RCC 7860 (cell line): Measurements from ENCODE around the gene ZNF496.
A peak's percentile ranks its signal among the peaks of the same experiment; 100 is the strongest.
"Not testable (repeated sequence)": the region's sequence is repeated elsewhere in the genome, so short reads cannot be mapped to it uniquely, and the experiment has no call there.

Experiments used
- DNase-seq: peaks from one replicate; pipeline ENCODE4 v3.0.0-alpha.2; 2015; ENCODE audit warnings: low spot score
- FAIRE-seq: peaks from 2 replicates; lab custom pipeline; 2012; peaks lifted over from hg19 to GRCh38; lab: Jason Lieb, UNC

ZNF496 gene

DNA sequence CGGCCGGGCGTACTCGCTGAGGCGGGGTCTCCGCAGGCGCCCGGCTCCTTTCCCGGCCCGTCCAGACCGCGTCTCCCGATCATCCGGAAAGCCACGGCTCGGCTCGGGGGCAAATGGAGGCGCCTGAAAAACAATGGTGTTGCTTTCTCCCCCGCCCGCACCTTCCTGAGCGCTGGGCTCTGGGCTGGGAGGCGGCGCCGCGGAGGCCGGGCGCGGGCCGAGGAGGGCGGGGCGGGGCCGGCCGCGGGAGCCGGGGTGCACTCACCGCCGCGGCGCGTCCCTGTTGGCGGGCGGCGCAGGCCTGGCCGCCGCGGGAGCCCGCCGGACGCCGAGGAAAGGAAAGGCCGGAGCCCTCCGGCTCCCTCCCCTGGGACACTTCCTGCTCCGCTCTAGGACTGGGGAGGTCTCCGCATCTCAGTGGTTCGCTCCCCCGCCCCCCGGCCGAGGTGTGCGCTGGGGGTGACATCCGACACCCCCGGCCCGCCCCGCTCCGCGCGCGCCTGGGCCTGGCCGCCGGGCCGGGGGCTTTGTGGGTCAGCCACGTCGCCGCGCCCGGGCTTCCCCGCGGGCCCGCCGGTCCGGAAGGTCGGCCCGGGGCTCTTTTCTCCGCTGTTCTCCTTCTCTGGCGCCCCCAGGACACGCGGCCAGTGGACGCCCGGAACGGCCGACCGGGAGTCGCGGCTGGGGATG lies at the start of gene ZNF496:
Gene ZNF496 (minus strand): TSS at position 343 of the 690 bp plus-strand sequence. CDS start 2,289 bp downstream, outside the sequence.
- DNase-seq (peak; percentile 66), FAIRE-seq (no peak)

DNA sequence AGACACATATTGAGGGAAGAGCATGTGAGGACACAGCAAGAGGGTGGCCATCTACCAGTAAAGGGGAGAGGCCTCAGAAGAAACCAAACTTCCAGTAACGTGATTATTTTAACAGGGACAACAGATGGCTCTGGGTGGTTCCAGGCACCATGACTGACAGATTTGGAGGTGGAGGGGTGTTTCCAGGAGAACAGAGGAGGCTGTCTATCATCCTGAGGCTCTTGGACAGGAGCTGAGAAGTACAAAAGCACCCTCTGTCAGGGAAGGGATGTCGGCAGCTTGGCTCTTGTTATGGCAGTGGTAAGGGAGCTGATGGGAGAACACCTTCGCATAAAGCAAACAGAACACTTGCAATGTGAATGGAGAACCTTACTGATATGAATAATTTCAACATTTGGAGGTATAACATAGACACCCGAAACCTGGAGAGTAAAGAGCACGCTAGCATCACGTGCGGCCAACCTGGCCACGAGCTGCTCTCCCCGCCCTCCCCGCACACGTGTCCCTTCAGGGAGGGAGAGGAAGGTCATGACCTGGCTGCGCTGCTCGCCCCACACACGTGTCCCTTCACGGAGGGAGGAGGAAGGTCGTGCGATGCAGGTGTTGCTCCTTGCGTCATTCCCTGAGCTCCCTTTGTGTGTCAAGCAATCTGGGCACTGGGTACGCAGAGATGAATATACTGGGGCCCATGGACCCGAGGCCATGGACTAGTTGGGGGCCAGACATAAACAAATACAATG lies 46.8 kb upstream of the ZNF496 start:
- FAIRE-seq = no peak

DNA sequence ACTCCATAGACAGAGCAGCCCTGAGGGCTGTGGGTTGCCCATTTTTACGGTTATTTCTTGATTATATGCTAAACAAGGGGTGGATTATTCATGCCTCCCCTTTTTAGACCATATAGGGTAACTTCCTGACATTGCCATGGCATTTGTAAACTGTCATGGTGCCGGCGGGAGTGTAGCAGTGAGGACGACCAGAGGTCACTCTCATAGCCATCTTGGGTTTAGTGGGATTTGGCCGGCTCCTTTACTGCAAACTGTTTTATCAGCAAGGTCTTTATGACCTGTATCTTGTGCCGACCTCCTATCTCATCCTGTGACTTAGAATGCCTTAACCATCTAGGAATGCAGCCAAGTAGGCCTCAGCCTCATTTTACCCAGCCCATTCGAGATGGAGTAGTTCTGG lies 46.0 kb upstream of the ZNF496 start:
- DNase-seq, FAIRE-seq: not testable (repeated sequence)

More for the DNA sequence above, 46.8 kb upstream of the ZNF496 start:
- DNase-seq = no peak

DNA sequence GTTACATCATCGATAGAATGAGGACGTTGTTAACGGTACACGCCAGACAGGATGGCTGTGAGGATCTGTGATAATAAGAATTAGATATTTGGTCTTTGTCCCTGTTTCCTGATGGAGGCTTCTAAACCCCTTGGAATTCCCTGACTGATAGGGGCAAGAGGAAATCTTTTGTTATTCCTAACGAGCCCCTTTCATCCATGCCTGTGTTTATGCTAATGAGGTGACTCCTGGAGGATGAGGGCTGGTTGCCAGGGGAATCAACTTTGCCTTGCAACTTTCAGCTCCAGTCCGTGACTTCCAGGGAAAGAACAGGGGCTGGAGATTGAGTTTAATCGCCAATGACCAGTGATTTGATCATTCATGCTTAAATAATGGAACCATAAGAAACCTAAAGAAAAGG lies 45.0 kb upstream of the ZNF496 start:
- DNase-seq (no peak), FAIRE-seq (no peak)

DNA sequence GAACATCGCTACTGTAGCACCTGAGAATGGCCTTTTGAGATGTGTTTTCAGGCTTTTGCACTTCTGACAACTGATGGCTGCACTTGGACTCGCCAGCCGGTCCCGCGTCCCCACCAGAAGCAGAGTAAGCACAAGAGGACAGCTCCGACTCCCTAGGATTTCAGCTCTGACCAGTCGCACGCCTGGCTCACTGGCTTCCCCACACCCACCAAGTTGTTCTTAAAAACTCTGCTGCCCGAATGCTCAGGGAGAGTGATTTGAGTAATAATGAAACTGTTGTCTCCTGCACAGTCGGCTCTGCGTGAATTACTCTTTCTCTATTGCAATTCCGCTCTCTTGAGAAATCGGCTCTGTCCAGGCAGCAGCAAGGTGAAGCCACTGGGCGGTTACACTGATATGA lies 44.1 kb upstream of the ZNF496 start:
- DNase-seq (no peak), FAIRE-seq (no peak)

DNA sequence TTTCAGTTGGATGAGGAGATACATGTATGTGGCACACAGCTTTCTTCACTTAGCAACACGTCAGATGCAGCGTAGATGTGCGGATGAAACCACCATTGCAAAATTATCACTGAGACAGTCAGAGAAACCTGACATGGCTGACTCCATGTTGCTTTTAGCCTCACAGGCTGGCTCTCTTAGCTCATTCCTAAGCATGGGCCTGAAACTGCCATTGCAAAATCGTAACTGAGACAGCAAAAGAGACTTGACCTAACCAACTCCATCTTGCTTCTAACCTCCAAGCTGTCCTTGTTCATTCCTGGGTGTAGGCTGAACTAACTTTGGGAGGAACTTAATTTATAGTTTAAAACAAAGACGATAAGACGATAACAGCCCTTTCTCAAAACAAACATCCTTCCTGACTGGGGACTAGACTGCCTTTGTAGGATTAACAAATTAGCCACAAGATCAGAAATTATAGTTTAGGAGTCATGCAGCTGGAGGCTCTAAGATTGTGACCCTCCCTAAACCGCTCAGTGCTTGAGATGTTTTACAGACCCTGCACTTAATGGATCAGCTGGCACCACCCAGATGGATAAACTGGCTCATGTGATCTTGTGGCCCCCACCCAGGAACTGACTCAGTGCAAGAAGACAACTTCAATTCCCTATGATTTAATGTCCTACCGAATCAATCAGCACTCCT lies 43.1 kb upstream of the ZNF496 start:
- DNase-seq, FAIRE-seq: not testable (repeated sequence)

DNA sequence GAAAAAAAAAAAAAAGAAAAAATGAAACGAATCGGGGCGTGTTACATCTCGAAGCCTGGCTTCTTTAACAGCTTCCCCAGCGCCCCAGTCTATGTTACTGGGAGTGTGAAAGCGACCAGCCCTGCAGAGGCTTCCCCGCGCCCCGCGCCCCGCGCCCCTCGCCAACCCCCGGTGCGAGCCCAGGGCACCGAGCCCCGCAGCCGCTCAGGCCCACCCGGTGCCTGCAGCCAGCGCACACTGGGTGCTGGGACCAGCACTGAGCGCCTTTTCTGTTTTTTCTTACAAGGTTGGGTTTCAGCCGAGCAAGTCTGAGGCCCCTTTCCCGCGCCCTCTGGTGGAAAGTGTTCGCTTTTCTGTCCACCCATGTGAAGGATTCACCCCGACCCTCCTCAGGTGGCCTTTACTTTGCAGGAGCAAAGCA lies 42.1 kb upstream of the ZNF496 start:
- FAIRE-seq (no peak), DNase-seq (no peak)

DNA sequence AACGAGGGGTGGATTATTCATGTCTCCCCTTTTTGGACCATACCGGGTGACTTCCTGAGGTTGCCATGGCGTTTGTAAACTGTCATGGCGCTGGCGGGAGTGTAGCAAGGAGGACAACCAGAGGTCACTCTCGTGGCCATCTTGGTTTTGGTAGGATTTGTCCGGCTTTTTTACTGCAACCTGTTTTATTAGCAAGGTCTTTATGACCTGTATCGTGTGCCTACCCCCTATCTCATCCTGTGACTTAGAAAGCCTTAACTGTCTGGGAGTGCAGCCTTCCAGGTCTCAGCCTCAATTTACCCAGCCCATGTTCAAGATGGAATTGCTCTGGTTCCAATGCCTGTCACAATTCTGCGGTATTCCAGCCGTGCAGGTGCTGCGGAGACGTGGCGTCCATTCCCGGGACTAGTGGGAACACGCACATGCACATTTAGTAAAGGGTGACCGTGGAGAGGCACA lies 40.2 kb upstream of the ZNF496 start:
- no peak for FAIRE-seq

DNA sequence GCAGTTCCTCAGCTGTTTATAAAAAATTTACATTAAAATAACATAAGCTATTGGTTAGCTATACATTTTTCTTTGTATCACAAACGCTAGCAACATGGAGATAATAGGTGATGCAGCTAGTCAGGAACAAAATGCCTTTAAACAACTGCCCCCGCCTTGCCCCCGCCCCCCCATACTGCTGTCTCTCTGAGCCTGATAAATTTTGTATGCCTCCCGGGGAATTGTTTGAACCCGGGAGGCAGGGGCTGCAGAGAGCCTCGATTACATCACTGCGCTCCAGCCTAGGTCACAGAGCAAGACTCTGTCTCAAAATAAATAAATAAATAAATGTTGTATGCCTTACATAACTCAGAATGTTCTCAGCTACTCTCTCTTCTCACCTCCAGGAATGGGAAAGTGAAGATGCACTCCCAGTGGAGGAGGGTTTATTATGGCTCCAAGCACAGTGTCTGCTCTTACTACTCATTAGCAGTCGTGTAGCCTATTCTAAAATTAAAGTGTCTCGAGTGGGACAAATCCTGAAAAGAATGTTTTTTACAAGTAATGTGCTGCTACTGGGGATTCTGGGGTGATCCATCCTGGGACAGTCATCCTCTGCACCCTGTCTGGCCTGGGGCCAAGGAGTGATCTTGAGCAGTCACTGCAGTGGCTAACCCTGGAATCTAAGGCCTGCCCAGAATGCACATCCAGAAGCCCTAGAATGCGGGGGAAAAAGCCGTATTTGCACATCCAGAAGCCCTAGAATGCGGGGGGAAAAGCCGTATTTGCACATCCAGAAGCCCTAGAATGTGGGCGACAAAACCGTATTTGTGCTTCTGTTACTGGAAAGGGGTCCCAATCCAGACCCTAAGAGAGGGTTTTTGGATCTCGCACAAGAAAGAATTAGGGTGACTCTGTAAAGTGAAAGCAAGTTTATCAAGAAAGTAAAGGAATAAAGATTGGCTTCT lies 39.4 kb upstream of the ZNF496 start:
- no peak for DNase-seq

More for the DNA sequence above, 40.2 kb upstream of the ZNF496 start:
- no peak for DNase-seq

DNA sequence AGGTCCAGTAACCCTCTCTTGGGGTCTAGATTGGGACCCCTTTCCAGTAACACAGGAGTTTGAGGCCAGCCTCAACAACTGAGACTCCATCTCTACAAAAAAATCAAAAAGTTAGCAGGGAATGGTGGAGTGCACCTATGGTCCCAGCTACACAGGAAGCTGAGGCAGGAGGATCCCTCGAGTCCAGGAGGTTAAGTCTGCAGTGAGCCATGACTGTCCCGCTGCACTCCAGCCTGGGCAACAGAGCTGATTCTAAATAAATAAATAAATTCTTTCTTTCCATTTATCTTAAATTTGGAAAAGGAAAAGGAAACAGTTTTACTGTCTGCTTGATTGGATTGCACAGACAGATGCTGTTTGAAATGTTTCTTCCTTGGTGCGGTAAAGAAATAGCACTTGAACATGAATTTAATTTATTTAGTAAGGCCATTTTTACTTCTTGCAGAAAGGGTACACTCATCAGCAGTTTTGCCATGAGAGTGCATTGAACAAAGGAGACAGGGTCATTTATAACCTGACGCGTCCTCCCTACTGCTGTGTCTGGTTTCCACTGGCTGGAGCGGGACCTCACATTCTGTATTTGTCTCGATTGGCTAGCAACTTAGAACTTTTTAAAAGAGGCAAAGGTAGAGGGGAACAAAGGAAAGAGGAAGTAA lies 37.0 kb upstream of the ZNF496 start:
- no peak for FAIRE-seq
- DNase-seq = no peak

More for the DNA sequence above, 39.4 kb upstream of the ZNF496 start:
- no peak for FAIRE-seq

DNA sequence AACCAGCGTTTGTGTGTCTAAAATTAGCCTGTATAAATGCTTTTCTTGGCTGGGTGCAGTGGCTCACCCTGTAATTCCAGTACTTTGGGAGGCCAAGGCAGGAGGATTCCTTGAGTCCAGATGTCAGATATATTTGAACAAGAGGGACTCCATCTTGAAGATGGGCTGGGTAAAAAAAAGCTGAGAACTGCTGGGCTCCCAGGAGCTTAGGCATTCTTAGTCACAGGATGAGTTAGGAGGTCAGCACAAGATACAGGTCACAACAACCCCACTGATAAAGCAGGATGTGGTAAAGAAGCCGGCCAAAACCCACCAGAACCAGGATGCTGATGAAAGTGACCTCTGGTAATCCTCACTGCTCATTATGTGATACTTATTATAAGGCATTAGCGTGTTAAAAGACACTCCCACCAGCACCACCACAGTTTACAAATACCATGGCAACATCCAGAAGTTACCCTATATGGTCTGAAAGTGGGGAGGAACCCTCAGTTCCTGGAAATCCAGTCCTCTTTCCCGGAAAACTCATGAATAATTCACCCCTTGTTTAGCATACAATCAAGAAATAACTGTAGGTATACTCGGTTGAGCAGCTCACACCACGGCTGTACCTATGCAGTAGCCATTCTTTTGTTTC lies 36.2 kb upstream of the ZNF496 start:
- no peak for FAIRE-seq
- DNase-seq = peak; percentile 66

DNA sequence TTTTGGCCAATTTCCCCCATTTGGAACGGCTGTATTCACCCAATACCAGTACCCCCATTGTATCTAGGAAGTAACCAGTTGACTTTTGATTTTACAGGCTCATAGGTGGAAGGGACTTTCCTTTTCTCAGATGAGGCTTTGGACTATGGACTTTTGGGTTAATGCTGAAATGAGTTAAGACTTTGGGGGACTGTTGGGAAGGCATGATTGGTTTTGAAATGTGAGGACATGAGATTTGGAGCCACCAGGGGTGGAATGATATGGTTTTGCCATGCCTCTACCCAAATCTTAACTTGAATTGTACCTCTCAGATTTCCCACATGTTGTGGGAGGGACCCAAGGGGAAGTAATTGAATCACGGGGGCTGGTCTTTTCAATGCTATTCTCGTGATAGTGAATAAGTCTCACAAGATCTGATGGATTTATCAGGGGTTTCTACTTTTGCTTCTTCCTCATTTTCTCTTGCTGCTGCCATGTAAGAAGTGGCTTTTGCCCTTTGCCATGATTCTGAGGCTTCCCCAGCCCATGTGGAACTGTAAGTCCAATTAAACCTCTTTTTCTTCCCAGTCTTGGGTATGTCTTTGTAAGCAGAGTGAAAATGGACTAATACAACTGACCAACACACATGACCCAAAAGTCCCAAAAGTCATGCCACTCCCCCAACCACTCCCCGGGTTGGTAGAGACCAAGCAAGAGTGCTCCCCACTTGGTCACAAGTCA lies 35.4 kb upstream of the ZNF496 start:
- no peak for FAIRE-seq

DNA sequence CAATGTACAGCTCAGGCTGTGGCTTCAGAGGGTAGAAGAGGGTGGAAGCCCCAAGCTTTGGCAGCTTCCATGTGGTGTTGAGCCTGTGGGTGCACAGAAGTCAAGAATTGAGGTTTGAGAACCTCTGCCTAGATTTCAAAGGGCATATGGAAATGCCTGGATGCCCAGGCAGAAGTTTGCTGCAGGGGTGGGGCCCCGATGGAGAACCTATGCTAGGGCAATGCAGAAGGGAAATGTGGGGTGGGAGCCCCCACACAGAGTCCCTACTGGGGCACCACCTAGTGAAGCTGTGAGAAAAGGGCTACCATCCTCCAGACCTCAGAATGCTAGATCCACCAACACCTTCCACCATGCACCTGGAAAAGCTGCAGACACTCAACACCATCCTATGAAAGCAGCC lies 34.7 kb upstream of the ZNF496 start:
- DNase-seq, FAIRE-seq: not testable (repeated sequence)

More for the DNA sequence above, 35.4 kb upstream of the ZNF496 start:
- no peak for DNase-seq

DNA sequence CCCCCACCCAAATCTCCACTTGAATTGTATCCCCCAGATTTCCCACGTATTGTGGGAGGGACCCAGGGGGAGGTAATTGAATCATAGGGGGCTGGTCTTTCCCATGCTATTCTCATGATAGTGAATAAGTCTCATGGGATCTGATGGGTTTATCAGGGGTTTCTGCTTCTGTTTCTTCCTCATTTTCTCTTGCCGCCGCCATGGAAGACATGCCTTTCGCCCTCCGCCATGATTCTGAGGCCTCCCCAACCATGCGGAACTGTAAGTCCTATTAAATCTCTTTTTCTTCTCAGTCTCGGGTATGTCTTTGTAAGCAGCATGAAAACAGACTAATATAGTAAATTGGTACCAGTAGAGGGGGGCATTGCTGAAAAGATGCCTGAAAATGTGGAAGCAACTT lies 33.4 kb upstream of the ZNF496 start:
- DNase-seq (no peak), FAIRE-seq (no peak)

DNA sequence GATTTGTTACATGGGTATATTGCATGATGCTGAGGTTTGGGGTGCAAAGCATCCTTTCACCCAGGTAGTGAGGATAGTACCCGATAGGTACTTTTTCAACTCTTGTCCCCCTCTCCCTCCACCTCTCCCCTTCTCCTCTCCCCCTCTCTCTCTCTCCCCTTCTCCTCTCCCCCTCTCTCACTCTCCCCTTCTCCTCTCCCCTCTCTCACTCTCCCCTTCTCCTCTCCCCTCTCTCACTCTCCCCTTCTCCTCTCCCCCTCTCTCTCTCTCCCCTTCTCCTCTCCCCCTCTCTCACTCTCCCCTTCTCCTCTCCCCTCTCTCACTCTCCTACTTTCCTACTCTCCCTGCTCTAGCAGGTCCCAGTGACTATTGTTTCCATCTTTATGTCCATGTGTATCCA lies 31.3 kb upstream of the ZNF496 start:
- DNase-seq, FAIRE-seq: not testable (repeated sequence)

DNA sequence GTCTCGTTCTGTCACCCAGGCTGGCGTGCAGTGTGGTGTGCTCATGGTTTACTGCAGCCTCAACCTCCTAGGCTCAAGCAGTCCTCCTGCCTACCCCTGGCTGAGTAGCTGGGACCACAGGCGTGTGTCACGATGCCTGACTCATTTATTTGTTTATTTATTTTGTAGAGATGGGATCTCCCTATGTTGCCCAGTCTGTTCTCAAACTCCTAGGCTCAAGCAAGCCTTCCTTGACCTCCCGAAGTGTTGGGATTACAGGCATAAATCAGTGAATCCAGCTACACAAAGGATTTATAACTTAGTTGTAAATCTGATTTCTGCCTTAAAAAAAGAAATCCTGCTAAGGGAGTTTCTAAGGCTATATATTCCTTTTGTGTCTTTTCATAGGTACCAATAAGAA lies 30.5 kb upstream of the ZNF496 start:
- FAIRE-seq = no peak
- no peak for DNase-seq

DNA sequence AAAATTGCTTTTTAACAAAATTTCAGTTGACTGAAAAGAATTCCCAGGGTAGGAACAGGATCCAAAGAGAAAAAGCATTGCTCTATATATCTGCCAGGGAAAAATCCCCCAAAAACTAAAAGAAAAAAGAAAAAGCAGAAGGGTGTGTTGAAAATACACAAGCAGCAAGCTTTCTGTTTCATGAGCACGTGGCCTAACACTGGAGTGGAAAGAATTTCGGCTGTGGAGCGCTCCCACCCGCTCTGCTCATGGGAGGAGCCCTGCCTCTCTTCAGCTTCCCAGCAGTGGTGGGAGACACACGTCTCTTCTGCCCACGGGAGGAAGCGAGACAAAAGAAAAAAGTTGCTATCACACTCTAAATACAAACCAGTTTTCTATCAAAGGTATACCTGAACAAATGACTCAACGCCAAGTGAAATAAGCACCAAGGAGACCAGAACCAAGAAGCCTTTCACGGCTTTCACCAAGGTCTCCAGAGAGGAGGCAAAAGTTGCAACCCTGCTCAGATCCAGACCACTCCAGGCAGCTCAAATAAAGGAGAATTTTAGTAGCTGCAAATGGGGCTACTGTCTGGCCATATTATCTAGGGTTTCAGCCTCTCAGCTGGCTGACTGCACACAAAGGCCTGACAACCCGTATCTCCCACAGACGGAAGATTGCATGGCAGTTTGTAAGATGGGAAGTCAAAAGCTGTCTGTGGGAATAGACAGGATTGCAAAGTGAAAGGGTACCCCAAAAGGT lies 29.5 kb upstream of the ZNF496 start:
- no peak for FAIRE-seq
- no peak for DNase-seq
